Measurements from ENCODE around the gene TMEM120B. TPM values are rescaled to one million over a fixed set of nuclear protein-coding genes. Genes with fewer than 3 reads are reported as not detected.

Gene TMEM120B
- total and polyA plus RNA-seq, 2 of the 13 experiments (the other 11 are each of a cell fraction or from before 2014, with no cell fraction given), result 7.1 to 12.9 TPM

GRCh38 chr12:121766290-121767039, 53.9 kb downstream of the TMEM120B start (continued):
- TF ChIP-seq, protein P1, sequence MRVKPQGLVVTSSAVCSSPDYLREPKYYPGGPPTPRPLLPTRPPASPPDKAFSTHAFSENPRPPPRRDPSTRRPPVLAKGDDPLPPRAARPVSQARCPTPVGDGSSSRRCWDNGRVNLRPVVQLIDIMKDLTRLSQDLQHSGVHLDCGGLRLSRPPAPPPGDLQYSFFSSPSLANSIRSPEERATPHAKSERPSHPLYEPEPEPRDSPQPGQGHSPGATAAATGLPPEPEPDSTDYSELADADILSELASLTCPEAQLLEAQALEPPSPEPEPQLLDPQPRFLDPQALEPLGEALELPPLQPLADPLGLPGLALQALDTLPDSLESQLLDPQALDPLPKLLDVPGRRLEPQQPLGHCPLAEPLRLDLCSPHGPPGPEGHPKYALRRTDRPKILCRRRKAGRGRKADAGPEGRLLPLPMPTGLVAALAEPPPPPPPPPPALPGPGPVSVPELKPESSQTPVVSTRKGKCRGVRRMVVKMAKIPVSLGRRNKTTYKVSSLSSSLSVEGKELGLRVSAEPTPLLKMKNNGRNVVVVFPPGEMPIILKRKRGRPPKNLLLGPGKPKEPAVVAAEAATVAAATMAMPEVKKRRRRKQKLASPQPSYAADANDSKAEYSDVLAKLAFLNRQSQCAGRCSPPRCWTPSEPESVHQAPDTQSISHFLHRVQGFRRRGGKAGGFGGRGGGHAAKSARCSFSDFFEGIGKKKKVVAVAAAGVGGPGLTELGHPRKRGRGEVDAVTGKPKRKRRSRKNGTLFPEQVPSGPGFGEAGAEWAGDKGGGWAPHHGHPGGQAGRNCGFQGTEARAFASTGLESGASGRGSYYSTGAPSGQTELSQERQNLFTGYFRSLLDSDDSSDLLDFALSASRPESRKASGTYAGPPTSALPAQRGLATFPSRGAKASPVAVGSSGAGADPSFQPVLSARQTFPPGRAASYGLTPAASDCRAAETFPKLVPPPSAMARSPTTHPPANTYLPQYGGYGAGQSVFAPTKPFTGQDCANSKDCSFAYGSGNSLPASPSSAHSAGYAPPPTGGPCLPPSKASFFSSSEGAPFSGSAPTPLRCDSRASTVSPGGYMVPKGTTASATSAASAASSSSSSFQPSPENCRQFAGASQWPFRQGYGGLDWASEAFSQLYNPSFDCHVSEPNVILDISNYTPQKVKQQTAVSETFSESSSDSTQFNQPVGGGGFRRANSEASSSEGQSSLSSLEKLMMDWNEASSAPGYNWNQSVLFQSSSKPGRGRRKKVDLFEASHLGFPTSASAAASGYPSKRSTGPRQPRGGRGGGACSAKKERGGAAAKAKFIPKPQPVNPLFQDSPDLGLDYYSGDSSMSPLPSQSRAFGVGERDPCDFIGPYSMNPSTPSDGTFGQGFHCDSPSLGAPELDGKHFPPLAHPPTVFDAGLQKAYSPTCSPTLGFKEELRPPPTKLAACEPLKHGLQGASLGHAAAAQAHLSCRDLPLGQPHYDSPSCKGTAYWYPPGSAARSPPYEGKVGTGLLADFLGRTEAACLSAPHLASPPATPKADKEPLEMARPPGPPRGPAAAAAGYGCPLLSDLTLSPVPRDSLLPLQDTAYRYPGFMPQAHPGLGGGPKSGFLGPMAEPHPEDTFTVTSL (CRISPR knock-in tag; IDR thresholded peaks at IDR 0.05; ENCODE audit: borderline replicate concordance), result no peak
- no peak for TF ChIP-seq HNF1B (CRISPR knock-in tag; IDR thresholded peaks at IDR 0.05)

GRCh38 chr12:121767525-121768016, 55.0 kb downstream of the TMEM120B start:
- no peaks in the 10 kb centered on the region for H3K79me2 ChIP-seq (ENCODE audit: insufficient read depth, low read length)
- H3K27ac ChIP-seq (ENCODE audit: extremely low read length, insufficient read depth, low read length), result no peak overlapping the region
- H3K9ac ChIP-seq (ENCODE audit: insufficient read depth, low read depth, low read length), result no peak overlapping the region
- DNase-seq (ENCODE audit: low spot score), result no peak
- ATAC-seq, result no peak
- in situ Hi-C loops (cut with HindIII; ENCODE audit: extremely low pct_ligation_motif_present, low pct_unique_long_range_greater_than_20kb), result no loop called here
- POLR2A ChIA-PET, result no interaction called here
- H4K20me1 ChIP-seq (ENCODE audit: insufficient read depth, low read length), result no peaks in the 10 kb centered on the region
- FAIRE-seq, result no peak
- H3K4me3 ChIP-seq (replicated peaks in 1 of 3; ENCODE audit: insufficient read depth in 1 of 3, low read depth in 2 of 3, low read length in 3 of 3), result no peak overlapping the region
- intact Hi-C loops (cut with micrococcal nuclease; ENCODE audit: unreplicated experiment), result no loop called here
- no TSS peak for BruUV-seq (replicated peaks)
- H3K27me3 ChIP-seq (ENCODE audit: control insufficient read depth in 1 of 2, insufficient read depth in 2 of 2, low read length in 2 of 2), result no peaks in the 10 kb centered on the region
- CTCF ChIA-PET (ENCODE audit: low intra/inter-chr PET ratio, low total read pairs), result no interaction called here
- H3K36me3 ChIP-seq (replicated peaks in 1 of 2; ENCODE audit: control insufficient read depth in 1 of 2, insufficient read depth in 2 of 2, low read length in 2 of 2), result no peaks in the 10 kb centered on the region
- 91% methylated on average over 8 of the region's 10 CpGs for WGBS (ENCODE audit: low lambda C conversion rate)
- peaks cover 29% of the 10 kb centered on the region for H3K4me1 ChIP-seq (ENCODE audit: insufficient read depth, low read length)
- no peak overlapping the region for H2AFZ ChIP-seq (ENCODE audit: low read length)
- no peak overlapping the region for H3K4me2 ChIP-seq (ENCODE audit: low read depth, low read length)
- no peaks in the 10 kb centered on the region for H3K9me3 ChIP-seq (ENCODE audit: low read length)
- TF ChIP-seq ZNF567 (CRISPR knock-in tag; IDR thresholded peaks at IDR 0.05; ENCODE audit: borderline replicate concordance) (no peak), NR2C2 (CRISPR knock-in tag; IDR thresholded peaks at IDR 0.05; ENCODE audit: borderline replicate concordance) (no peak), ZNF572 (CRISPR knock-in tag; IDR thresholded peaks at IDR 0.05) (no peak), ZNF646 (CRISPR knock-in tag; IDR thresholded peaks at IDR 0.05) (no peak), ZNF776 (CRISPR knock-in tag; IDR thresholded peaks at IDR 0.05) (no peak)
